ENCODE results near the gene RICTOR.
"Not testable (repeated sequence)": the region's sequence is repeated elsewhere in the genome, so short reads cannot be mapped to it uniquely, and the experiment has no call there.

Gene RICTOR

DNA sequence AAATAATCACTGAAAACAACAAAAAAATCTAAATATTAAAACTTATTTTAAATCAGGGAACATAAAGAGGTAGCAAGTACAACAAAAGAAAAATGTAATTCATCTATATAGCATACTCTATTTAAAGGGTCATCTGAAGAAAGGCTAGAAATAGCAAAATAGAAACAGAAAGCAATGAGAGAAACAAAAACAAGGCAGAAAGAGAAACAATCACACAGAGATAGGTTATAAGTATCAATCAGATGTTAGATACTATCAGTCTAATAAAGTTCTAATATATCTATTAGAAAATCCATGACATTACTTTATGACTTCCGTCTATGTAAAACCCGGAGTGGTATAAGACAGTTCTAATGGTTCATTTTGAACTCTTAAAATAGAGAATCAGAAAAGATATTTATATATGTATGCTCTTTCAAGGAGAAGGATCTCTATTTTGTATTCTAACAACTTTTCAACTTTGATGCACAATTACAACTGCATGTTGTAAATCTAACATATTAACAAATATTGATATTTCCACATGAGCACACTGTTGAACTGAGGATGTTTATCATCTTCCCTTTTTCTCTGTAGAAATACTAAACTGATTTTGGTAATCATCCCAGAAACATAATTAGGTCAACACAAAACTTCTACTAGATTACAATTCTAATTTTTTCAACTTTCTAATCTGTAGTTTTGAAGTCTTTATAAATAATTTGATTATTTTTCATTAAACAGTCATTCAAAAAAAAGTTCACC lies 15.8 kb downstream of the RICTOR start:
- no peak for DNase-seq (ENCODE audit: low read depth in 1 of 2, low spot score in 1 of 2)

DNA sequence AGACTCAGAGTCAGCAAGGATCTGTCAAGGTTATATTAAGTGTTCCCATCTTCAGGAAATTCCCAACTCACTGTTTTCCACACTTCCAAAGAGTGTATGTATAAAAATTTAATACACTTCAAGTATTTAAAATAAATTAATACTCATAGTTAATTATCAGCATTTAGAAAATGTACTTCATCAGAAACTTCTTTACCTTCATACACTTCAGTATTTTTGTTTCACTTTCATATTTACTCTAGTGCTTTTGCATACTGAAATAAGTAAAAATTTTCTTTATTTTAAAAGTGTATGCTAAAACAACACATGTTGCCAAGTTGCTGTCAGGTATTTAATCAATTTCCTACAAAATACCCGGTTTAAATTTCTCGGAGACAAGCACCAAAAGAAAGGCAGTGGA lies 16.5 kb downstream of the RICTOR start:
- no peak for DNase-seq (ENCODE audit: low read depth in 1 of 2, low spot score in 1 of 2)

GRCh38 chr5:39055768-39056398 lies 18.3 kb downstream of the RICTOR start:
- no peak for DNase-seq (ENCODE audit: low read depth in 1 of 2, low spot score in 1 of 2)

- DNase-seq (ENCODE audit: low read depth in 1 of 2, low spot score in 1 of 2), result no peak
Measured at GRCh38 chr5:39055027-39055767, 19.0 kb downstream of the RICTOR start.

DNA sequence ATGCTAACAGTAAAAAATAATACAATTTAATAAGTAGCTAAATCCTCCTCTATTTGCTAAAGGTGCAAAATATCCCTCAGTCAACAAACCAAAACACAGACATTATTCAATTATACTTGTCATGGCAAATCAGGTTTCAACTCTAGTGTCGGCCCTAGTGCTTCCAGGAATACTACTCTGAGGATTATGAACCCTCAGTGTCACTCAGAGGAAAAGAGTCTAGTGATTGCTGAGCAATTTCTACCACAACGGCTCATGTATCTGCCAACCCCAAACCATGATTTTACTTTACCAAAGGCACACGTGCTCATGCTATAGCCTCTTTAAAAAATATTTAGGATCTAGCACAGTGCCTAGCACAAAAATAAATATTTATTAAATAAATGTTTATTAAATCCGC lies 21.0 kb downstream of the RICTOR start:
- no peak for DNase-seq (ENCODE audit: low read depth in 1 of 2, low spot score in 1 of 2)

- DNase-seq (ENCODE audit: low read depth in 1 of 2, low spot score in 1 of 2), result no peak
Measured at GRCh38 chr5:39052141-39052540, 22.1 kb downstream of the RICTOR start.

DNA sequence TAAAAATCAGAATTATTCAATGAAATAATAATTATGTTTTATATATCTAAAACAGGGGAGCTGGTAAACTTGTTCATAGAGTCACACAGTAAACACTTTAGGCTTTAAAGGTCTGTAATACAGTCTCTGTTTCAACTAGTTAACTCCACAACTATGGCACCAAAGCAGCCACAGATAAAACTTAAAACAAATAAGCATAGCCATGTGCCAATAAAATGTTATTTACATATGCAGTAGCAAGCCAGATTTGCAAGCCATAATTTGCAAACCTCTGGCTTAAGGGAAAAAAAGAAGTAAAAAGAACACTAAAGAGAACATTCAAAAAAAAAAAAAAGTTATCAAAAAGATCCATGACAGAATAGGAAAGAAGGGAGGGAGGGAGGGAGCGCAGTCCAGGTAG lies 24.9 kb downstream of the RICTOR start:
- no peak for DNase-seq (ENCODE audit: low read depth in 1 of 2, low spot score in 1 of 2)

DNA sequence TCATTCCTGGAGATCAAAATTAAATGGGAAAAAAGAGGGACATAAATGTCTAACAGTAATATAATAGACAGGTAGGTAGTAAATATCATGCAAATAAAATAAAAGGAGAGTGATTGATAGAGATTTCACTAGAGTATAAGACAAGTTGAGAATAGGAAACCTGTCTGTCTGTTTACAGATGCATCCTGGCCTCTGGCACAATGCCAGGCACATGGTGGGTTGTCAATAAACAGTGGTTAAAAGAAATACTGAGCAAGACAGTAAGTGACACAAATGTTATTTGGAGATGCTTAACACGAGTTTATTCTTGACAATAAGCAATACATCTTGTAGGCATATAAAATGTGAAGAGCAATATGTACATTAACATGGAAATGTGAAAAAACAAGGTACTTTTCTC lies 33.3 kb downstream of the RICTOR start:
- no peak for DNase-seq (ENCODE audit: low read depth in 1 of 2, low spot score in 1 of 2)

DNA sequence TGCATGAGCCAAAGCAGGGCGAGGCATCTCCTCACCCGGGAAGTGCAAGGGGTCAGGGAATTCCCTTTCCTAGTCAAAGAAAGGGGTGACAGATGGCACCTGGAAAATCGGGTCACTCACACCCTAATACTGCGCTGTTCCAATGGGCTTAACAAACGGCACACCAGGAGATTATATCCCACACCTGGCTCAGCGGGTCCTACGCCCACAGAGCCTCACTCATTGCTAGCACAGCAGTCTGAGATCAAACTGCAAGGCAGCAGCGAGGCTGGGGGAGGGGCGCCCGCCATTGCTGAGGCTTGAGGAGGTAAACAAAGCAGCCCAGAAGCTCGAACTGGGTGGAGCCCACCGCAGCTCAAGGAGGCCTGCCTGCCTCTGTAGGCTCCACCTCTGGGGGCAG lies 39.7 kb downstream of the RICTOR start:
- not testable (repeated sequence) for DNase-seq (ENCODE audit: low read depth in 1 of 2, low spot score in 1 of 2)

DNA sequence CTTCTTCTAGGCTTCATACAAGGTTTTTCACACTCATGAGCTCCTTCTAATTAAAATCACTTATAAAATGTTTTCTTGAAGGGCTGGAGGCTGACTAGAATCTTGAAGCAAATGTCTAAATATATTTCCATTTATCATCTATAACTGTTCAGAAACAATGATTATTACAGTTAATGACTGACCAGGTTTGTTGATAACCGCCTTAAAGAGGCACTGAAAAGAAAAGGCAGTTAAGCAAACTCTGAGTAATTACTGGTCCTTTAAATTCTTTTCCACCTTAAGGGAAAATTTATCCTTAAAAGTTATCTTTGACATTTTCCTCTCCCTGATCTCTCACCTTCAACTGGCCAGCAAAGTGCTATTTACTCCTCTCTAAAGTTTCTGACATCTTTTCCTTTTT lies 43.2 kb downstream of the RICTOR start:
- no peak for DNase-seq (ENCODE audit: low read depth in 1 of 2, low spot score in 1 of 2)

GRCh38 chr5:39025456-39025855 lies 48.7 kb downstream of the RICTOR start:
- DNase-seq (ENCODE audit: low read depth in 1 of 2, low spot score in 1 of 2), result no peak

DNA sequence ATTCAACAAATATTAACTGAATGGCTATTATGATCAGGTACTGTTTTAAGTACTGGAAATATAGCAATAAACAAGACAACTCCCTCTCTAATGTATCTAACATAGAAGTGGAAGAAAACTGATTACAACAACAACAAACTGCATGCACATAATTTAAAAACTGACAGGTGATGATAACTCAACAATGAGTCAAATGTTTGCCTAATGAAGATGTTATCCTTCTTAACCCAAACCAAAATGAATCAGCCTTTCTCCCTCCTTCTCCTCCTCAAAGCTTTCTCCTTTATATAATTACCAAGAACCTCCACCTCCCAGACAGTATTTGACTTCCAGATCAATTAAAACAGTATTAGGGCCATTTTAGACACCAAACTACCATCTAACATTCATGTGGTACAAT lies 49.3 kb downstream of the RICTOR start:
- no peak for DNase-seq (ENCODE audit: low read depth in 1 of 2, low spot score in 1 of 2)

DNA sequence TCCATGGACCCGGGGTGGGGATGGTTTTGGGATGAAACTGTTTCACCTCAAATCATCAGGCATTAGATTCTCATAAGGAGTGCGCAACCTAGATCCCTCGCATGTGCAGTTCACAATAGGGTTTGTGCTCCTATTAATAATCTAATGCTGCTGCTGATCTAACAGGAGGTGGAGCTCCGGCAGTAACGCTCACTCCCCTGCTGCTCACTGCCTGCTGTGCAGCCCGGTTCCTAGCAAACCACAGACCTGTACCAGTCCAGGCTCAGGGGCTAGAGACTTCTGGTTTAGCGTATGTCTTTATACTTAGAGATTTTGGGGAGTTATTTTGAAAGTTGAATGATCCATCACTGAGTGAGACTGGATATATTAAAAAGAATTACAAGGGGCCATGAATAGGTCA lies 50.2 kb downstream of the RICTOR start:
- no peak for DNase-seq (ENCODE audit: low read depth in 1 of 2, low spot score in 1 of 2)

GRCh38 chr5:39023121-39023520 lies 51.1 kb downstream of the RICTOR start:
- DNase-seq (ENCODE audit: low read depth in 1 of 2, low spot score in 1 of 2), result no peak

- DNase-seq (ENCODE audit: low read depth in 1 of 2, low spot score in 1 of 2), result no peak
Measured at GRCh38 chr5:39022151-39022550, 52.0 kb downstream of the RICTOR start.

- DNase-seq (ENCODE audit: low read depth in 1 of 2, low spot score in 1 of 2), result no peak
Measured at GRCh38 chr5:39021413-39021812, 52.8 kb downstream of the RICTOR start.

- DNase-seq (ENCODE audit: low read depth in 1 of 2, low spot score in 1 of 2), result no peak
Measured at GRCh38 chr5:39020458-39020857, 53.7 kb downstream of the RICTOR start.

DNA sequence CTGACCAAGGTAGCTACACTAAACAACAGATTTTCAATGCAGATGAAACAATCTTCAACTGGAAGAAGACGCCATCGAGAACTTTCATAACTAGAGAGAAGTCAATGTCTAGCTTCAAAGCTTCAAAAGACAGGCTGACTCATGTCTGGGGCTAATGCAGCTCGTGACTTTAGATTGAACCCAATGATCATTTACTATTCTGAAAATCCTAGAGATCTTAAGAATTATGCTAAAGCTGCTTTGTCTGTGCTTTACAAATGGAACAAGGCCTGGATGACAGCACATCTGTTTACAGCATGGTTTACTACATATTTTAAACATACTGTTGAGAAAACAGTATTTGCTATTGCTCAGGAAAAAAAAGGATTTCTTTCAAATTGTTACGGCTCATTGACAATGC lies 54.9 kb downstream of the RICTOR start:
- no peak for DNase-seq (ENCODE audit: low read depth in 1 of 2, low spot score in 1 of 2)

DNA sequence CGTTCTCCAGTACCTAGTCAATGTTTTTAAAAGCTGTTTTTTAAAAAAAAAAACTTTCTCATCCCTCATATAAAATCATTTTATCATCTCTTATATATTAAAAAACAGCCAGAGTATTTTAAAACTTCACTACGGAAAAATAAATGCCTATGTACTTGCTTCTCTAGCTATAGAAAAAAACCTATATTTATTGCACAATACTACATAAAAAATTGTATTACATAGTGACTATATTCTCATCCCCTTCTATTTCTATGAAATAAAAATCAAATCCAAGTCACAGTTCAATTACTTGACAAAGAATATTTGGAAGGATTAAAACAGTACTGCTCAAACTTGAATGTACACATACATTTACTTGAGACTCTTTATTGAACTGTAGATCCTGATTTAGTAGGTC lies 56.7 kb downstream of the RICTOR start:
- DNase-seq (ENCODE audit: low read depth in 1 of 2, low spot score in 1 of 2), result no peak

DNA sequence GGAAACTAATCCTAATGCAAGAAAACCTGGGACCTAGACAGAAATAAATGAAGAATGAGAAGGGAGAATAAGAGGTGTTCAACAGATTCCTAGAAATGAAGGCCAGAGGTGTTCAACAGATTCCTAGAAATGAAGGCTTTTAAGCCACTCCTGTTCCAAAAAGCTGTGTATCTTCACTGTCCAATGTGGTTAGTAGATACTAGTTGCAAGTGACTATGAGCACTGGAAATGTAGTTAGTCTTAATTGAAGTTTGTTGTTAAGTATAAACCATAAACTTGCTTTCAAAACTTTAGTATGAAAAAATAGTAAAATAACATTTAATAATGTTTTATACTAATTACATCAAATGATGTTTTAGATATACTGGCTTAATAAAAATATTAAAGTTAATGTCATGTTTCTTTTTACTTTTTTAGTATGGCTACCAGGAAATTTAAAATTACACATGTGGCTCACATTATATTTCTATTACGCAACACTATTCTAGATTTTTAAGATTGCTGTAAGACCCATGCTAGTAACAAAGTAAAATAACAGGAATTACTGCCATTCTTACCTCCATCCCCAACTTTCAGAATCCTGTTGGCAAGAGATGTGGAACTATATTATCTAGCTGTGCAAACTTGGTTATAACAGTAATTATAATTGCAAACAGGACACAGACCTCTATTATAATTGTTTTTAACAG lies 57.5 kb downstream of the RICTOR start:
- no peak for DNase-seq (ENCODE audit: low read depth in 1 of 2, low spot score in 1 of 2)

DNA sequence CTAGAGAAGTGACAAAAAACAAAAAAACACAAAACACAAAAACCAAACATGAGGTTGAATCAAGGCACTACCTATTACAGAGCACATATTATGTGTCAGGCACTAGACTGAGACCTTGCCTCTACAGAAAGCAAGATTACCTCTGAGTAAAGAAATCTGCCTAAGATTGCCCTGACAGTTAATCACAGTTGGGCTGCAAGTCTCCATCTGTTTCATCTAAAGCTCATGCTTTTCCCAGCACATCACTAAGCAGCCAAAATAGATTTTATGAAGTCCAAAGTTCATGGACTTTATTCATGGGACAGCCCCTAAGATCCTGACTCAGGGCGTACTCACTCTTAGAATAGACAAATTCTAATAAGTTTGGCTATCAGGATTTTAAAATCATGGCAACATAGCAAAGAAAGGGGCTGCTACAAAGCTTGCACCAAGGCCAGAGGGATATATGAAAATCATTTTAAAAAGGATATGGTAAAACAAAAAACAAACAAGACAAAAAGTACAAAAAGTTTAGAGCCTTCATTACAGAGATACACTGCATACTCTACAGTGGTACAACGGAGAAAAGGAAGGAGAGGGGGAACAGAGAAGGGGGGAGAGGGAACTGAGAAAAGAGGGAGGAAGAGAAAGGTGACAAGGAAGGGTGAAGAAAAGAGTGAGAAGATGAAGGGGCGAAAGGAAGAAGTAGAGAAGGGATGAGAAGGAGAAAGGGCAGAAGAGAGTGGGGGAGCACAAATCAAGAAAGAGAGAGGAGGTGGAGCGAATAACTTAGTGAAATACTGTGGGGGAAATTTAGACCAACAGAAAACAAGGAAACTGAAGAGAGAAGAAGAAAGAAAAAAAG lies 58.2 kb downstream of the RICTOR start:
- no peak for DNase-seq (ENCODE audit: low read depth in 1 of 2, low spot score in 1 of 2)

Data from activated CD4-positive, alpha-beta T cell treated with anti-CD3 and anti-CD28 coated beads, Interleukin-2, amount 50 U/mL, for 24 hours (primary cell).